Measurements from ENCODE around the gene DHRS2. TPM values are rescaled to one million over a fixed set of nuclear protein-coding genes. Genes with fewer than 3 reads are reported as not detected.

The DHRS2 gene
- total and polyA plus RNA-seq, 2 of the 4 experiments (the other 2 are of a cell fraction): 0.12 to 0.18 TPM

- WGBS, 2 experiments (ENCODE audit: extremely low coverage in 2 of 2, insufficient read length in 1 of 2): no CpG with 5 or more reads among the region's 1 CpG
- in situ Hi-C loops (cut with MboI; ENCODE audit: low sequenced_read_pairs): no loop called here
- no peaks in the 10 kb centered on the region for H4K20me1 ChIP-seq (ENCODE audit: insufficient read depth, low read length)
- no peak overlapping the region for H2BK120ac ChIP-seq (ENCODE audit: low read depth, low read length)
- intact Hi-C loops (cut with micrococcal nuclease): no loop called here
- H3K23ac ChIP-seq (ENCODE audit: low read depth, low read length): no peak overlapping the region
- H3K4me3 ChIP-seq (ENCODE audit: insufficient read depth, low read depth, low read length): no peak overlapping the region
- TF ChIP-seq CHD1 (IDR thresholded peaks at IDR 0.05; ENCODE audit: low read depth, low read length) (no peak), FOS (IDR thresholded peaks at IDR 0.05; ENCODE audit: low read depth, low read length) (no peak), RCOR1 (IDR thresholded peaks at IDR 0.05; ENCODE audit: insufficient replicate concordance, low read length) (no peak), ELK1 (IDR thresholded peaks at IDR 0.05; ENCODE audit: borderline replicate concordance, low read depth, low read length) (no peak), NFE2L2 (IDR thresholded peaks at IDR 0.05; ENCODE audit: low read depth, low read length) (no peak), RAD21 (IDR thresholded peaks at IDR 0.05; ENCODE audit: low read length) (no peak), POLR2A (IDR thresholded peaks at IDR 0.05; ENCODE audit: low read depth, low read length) (no peak), SMC3 (IDR thresholded peaks at IDR 0.05; ENCODE audit: low read depth, low read length) (no peak), MXI1 (IDR thresholded peaks at IDR 0.05; ENCODE audit: borderline replicate concordance, low read depth, low read length) (no peak)
- no TSS peak for BruUV-seq (replicated peaks)
- no peak overlapping the region for H3K27ac ChIP-seq (ENCODE audit: insufficient read depth, low read length)
- POLR2A ChIA-PET (ENCODE audit: unreplicated experiment): no interaction called here
- H3K9ac ChIP-seq (ENCODE audit: low read depth, low read length): no peak overlapping the region
- H3K18ac ChIP-seq (ENCODE audit: low read depth, low read length): no peak overlapping the region
- no peaks in the 10 kb centered on the region for H3K36me3 ChIP-seq (ENCODE audit: control insufficient read depth, insufficient read depth, low read length)
- H2BK15ac ChIP-seq (ENCODE audit: low read depth, low read length): no peak overlapping the region
- H2AK5ac ChIP-seq (ENCODE audit: low read depth, low read length): no peak overlapping the region
- no peak overlapping the region for H3K4me2 ChIP-seq (ENCODE audit: low read depth, low read length)
- DNase-seq (no peak), ATAC-seq (ENCODE audit: low read depth) (no peak)
- peaks cover 2% of the 10 kb centered on the region for H3K27me3 ChIP-seq (ENCODE audit: control insufficient read depth, insufficient read depth, low read length)
- H3K14ac ChIP-seq (replicated peaks; ENCODE audit: low read depth, low read length): no peak overlapping the region
- H3K79me1 ChIP-seq (ENCODE audit: low read depth in 1 of 2, low read length in 2 of 2): no peaks in the 10 kb centered on the region
- no peak overlapping the region for H2BK5ac ChIP-seq (ENCODE audit: low read depth, low read length, poor library complexity, severe bottlenecking)
- H3K4ac ChIP-seq (ENCODE audit: low read depth, low read length): no peak overlapping the region
- H2AFZ ChIP-seq (replicated peaks; ENCODE audit: low read length, poor library complexity): no peak overlapping the region
- H3K9me3 ChIP-seq (ENCODE audit: control insufficient read depth, insufficient read depth, low read length): no peaks in the 10 kb centered on the region
- H4K91ac ChIP-seq (ENCODE audit: insufficient read depth, low read depth, low read length): no peak overlapping the region
- no peak overlapping the region for H4K8ac ChIP-seq (ENCODE audit: low read depth in 2 of 2, low read length in 2 of 2)
- CTCF ChIA-PET: interaction anchor here (1.1 kb wide), 1 partner anchor 14 kb away, joined by 4 read pairs; no protein-coding TSS in a partner anchor
- no peak overlapping the region for H3K56ac ChIP-seq (ENCODE audit: extremely low read depth, insufficient read depth, low read length)
- dilution Hi-C loops (cut with HindIII; ENCODE audit: low sequenced_read_pairs, unreplicated experiment): no loop called here
- H4K5ac ChIP-seq (ENCODE audit: low read depth, low read length): no peak overlapping the region
- H3K4me1 ChIP-seq (ENCODE audit: control insufficient read depth, insufficient read depth, low read length): no peaks in the 10 kb centered on the region
- no peak overlapping the region for H2AK9ac ChIP-seq (replicated peaks; ENCODE audit: low read depth, low read length, poor library complexity)
- no peak overlapping the region for H2BK20ac ChIP-seq (ENCODE audit: low read depth, low read length)
- H3K9me1 ChIP-seq (ENCODE audit: insufficient read depth, low read length): no peaks in the 10 kb centered on the region
Measured at GRCh38 chr14:23617539-23617938, 18.6 kb upstream of the DHRS2 start.
